HT-29 (cell line): ENCODE data around the gene DMKN. TPM values are rescaled to one million over a fixed set of nuclear protein-coding genes. Genes with fewer than 3 reads are reported as not detected.
"Not testable (repeated sequence)": the region's sequence is repeated elsewhere in the genome, so short reads cannot be mapped to it uniquely, and the experiment has no call there.

Experiments
- DNase-seq: peaks from one replicate; pipeline ENCODE4 v3.0.0-alpha.2; 2015; ENCODE audit warnings: low spot score
- total RNA-seq: library from RNA; depleted of rRNA; stranded (reverse); fragments of >200 nt; shearing (Covaris generic); gene quantifications from 2 replicates; pipeline ENCODE4 v1.2.3, GENCODE V29; 2014; rRNA removed

Gene DMKN
- total RNA-seq, 1 experiment from 2014 or later, result 8.6 TPM

DNA sequence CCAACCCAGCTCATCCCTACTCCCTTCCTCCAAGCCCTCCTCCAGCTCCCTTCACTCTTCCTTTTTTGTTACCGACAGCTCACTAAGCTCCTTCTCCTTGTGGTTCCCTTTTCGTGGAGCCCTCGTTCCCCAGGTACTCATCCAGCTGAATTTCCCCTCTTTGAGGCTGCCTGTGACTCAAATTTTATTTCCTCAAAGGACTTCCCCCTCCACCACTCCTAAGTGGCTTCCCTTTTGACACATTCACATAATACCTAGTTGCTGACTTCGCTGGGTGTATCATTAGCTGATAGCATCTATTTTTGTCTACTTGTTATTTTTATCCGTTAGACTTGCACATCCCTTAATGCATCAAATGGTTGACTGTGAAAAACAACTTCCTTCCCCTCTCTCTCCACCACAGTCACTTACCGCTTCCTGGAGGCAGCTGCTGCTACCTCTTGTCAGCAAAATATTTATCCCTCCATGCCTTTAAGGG, 50.9 kb downstream of the DMKN start:
- DNase-seq, result no peak

DNA sequence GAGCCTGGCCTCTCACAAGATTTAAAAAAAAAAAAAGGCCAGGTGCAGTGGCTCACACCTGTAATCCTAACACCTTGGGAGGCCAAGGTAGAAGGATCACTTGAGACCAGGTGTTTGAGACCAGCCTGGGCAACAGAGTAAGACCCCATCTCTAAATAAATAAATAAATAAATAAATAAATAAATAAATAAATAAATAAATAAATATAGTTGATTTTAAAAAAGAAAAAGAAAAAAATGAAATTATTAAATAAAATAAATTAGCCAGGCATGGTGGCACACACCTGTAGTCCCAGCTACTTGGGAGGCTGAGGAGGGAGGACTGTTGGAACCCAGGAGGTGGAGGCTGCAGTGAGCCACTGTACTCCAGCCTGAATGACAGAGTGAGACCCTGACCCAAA, 51.7 kb downstream of the DMKN start:
- not testable (repeated sequence) for DNase-seq

DNA sequence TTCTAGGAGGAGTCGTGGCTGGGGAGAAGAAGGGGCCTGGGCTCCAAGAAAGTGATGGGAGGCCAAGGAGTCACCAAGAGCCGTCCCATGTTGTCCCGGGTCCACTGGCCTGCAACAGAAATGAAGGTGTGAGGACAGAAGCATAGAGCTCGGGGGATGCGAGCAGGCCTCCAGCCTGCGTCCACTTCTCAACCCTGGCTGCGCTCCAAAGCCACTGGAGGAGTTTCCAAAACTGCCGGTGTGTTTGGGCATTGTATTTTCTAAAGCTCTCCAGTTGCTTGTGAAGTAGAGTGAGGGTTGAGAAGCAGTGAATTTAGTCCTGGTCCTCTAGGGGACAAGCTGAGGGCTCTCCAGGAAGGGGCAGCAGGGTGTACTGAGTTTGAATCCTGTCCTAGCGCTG, 52.4 kb downstream of the DMKN start:
- DNase-seq, result no peak

DNA sequence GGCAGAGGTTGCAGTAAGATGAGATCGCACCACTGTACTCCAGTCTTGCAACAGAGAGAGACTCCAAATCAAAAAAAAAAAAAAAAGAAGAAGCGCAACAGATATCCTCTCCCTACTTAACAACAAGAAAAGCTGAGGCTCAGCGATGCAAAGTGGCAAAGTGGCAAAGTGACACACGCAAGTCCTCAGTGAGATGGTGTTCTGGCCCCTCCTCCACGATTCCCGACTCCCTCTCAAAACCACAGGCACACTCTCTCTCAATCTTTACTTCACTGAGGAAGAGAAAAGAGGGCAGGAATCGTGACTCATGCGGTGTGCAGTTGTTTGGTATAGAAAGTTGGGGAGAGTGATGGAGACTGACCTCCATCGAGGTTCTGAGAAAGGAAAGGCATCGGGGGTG, 52.8 kb downstream of the DMKN start:
- DNase-seq, result no peak

DNA sequence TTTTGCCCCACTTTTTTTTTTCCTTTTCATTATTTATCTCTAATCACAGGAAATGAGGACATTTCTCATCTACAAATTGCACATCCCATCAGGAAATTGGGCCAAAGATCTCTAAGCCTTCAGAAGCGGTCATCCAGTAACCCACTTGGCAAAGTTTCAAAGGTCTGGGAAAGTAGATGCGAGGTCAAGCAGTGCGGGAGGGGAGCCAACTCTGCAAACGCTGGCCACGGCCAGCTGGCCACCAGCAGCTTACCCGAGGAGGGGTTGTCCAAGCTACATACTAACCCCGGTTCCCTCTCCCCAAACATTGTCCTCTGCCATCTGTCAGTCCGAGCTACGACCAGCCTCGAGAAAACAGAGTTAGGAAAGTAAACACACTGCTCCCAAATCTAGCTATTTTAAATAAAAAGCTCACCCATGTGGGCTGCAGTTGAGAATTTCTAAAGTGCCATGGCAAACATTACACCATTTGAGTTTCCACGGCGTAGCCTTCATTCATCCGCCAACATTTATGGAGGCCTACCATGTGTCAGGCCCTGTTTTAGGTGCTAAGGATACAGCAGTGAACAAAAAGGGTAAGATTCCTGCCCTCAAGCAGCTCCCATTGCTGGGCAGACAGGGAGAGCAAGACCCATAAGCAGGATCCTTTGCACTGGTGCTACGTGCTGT, 53.9 kb downstream of the DMKN start:
- DNase-seq, result peak; percentile 47

DNA sequence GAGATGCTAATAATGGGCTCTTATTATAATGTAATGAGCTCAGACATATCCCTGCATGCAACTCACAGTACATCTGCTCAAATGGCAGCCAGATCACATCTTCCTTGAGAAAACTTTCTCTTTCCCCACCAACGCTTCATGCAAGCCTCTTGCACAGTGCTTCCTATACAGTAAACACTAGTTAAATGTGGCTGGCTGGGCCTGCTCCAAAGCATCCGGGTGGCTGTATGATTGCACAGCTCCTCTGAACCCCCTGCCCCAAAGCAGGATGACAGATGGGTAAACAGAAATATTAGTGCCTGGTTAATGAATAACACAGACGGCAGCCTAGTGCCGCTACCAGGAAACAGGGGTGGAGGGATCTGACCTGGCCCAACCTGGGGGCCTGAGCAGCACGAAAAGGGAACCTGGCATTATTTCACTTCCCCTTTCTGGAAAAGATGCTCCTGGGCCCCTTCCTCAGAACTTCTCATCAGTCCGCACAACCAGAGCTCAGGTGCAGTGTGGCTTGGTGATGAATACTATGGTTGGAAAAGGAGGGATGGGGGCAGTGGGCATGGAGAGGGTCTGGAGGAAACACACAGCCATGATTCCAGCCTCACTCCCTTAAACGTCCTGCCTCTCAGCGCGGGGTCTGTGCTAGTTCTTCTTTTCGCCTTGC, 54.6 kb downstream of the DMKN start:
- peak; percentile 46 for DNase-seq

DNA sequence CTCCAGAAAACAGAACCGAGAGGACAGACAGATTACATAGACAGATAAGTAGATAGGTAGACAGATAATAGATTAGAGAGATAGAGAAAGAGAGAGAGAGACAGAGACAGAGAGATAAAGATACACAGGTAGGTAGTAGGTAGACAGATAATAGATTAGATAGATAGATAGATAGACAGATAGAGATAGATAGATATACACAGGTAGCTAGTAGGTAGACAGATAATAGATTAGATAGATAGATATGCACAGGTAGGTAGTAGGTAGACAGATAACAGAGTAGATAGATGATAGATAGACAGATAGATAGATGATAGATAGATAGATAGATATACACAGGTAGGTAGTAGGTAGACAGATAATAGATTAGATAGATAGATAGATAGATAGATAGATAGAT, 55.3 kb downstream of the DMKN start:
- DNase-seq, result no peak

DNA sequence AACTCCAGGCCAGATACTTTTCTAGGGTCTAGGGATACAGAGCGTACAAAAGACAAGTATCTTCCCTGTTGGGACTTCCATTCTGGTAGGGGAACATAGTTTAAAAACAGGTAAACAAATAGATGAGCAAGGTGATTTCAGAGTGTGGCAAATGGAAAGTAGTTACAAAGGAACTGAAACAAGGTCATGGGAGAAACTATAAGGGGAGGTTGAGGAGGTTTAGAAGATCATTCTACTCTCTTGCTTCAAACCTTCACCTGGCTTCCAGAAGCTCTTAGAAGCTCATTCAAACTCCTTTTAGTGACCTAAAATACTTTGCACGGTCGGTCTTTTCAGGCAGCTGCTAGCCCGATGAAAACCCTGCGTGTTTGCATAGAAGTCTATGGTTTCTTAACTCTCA, 56.3 kb downstream of the DMKN start:
- no peak for DNase-seq

DNA sequence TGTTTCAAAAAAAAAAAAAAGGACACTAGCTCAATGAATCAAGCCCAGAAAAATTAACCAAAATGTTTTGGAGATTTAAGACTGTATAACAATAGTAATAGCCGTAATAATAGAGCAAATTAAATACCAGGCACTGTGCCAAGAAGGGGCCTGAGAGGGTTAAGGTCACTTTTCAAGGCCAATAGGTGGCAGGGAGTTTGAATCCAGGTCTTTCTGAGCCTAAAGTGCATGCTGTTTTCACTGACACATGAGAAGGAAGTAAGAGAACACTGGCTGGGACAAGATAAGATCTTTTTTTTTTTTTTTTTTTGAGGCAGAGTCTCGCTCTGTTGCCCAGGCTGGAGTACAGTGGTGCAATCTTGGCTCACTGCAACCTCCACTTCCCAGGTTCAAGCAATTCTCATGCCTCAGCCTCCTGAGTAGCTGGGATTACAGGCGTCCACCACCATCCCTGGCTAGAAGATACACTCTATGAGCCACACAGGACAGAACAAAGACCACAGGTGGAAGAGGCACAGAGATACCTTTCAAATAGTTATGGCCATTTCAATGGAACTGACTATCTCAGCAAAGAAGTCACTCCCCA, 57.7 kb downstream of the DMKN start:
- DNase-seq, result no peak

DNA sequence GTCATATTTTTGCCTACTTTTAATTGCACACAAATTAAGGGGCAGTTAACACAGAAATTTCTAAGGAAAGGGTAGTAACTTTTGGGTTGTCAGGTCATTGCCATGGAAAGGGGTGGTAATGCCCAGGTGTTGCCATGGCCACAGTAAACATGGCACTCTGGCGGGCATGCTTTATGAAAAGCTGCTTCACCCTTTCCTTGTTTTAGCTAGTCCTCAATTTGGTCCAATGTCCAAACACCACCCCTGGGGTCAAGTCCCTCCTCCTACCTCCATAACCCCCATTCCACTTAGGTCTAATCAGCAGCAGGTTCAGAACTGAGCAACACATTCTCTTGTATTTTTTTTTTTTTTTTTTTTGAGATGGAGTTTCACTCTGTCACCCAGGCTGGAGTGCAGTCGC, 58.8 kb downstream of the DMKN start:
- DNase-seq, result no peak

DNA sequence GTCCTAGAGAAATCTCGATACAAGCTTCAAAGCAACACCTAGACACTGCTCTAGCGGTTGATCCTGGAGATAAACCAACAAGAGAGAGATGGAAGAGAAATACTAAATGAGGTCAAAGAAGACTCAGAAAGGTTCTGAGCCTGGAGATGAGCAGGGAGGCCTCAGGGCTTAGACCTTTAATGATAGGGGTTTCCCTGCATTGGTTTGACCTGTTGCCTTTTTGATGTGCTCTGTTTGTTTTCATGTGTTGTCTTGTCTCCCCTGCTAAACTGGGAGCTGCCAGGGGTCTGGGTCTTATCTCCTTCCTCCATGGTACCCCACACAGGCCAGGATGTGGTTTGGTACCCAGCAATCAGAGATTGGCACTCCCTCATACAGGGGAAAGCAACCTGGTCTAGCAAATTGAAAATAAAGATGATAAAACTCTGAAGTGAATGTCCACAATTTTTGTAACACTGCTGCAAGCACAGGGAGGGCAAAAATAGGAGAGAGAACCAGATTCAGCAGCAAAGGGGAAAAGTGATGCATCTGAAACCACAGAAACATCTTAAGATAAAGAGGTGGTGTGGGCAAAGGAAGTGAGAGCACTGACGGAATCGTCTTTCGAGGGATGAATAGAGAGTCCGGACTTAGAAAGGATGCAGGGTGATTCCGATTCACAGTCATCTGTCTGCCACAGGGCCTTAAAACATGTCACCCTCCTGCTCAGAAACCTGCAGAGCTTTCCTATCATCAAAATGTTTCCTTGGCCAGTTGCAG, 61.9 kb downstream of the DMKN start:
- DNase-seq, result no peak

DNA sequence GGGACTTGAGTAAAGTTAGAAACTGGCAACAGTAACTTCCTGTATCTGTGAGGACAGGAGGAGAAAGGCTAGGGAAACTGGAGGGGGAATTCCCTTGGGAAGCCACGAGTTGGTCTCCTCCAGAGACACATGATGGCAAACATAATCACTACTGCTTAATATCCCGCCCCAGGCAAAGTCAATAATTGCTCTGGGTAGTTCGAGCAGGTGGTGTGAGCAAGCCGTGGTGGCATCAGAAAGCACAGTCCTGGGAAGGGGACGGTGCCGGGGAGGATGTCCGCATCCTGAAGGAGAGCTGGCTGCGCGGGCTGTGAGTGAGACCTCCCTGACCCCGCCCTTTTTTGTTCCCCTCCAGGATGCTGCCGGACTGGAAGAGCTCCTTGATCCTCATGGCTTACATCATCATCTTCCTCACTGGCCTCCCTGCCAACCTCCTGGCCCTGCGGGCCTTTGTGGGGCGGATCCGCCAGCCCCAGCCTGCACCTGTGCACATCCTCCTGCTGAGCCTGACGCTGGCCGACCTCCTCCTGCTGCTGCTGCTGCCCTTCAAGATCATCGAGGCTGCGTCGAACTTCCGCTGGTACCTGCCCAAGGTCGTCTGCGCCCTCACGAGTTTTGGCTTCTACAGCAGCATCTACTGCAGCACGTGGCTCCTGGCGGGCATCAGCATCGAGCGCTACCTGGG, 63.9 kb downstream of the DMKN start:
- DNase-seq, result peak; percentile 13

DNA sequence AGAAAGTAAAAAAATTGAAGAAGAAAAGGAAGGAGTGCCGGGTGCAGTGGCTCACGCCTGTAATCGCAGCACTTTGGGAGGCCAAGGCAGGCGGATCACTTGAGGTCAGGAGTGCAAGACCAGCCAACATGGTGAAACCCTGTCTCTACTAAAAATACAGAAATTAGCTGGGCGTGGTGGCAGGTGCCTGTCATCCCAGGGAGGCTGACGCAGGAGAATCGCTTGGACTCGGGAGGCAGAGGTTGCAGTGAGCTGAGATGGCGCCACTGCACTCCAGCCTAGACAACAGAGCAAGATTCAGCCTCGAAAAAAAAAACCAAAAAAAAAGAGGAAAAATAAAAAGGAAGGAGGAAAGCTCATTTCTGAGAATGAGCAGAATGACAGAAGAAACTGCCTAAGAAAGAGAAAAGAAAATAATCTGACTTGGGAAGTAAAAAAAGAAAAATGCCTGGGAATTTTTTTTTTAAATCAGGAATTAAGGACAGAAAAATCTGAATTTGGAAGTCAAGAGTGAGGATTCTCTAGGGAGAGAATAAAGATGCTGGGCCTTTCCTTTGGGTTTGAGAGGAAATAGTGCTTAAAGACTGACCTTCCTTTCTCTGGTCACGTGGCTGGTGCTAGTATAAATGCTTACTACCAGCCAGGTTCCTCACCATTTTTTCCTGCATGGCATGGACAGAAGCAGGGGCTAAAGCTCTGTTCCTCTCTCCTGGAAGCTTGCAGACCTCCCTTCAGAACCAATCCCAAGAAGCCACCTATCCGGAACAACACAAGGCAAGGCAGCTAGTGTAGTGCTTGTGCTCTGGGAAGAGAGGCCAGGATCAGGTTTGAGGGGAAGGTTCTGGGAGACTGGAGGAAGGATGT, 65.6 kb downstream of the DMKN start, which contains the start of gene FFAR2:
Gene FFAR2, plus strand, starts transcription at position 652 of the 864 bp plus-strand sequence. CDS start 1,458 bp downstream, outside the sequence.
- no peak for DNase-seq

Other genes starting within 250 kb of the DMKN start
- gene USF2, start 244.7 kb downstream of the DMKN start, total RNA-seq, result 218 and 226 TPM in 2 replicates
- 0.05 TPM in 1 of 2 replicates, not detected in the other for gene HAMP, start 231.1 kb downstream of the DMKN start, total RNA-seq
- gene MAG, start 221.5 kb downstream of the DMKN start, total RNA-seq, result not detected in 2 replicates
- 0.28 TPM in 1 of 2 replicates, not detected in the other for gene CD22, start 184.5 kb downstream of the DMKN start, total RNA-seq
- gene FFAR1, start 165.7 kb downstream of the DMKN start, total RNA-seq, result not detected in 2 replicates
- gene FFAR3, start 155.2 kb downstream of the DMKN start, total RNA-seq, result not detected in 2 replicates
- gene GPR42, start 142.6 kb downstream of the DMKN start, total RNA-seq, result not detected in 2 replicates
- 0.08 and 0.33 TPM in 2 replicates for gene FFAR2, start 65.4 kb downstream of the DMKN start, total RNA-seq
- gene KRTDAP, start 23.2 kb downstream of the DMKN start, total RNA-seq, result not detected in 2 replicates
- not detected in 2 replicates for gene SBSN, start 14.7 kb upstream of the DMKN start, total RNA-seq
- not detected in 2 replicates for gene GAPDHS, start 19.8 kb upstream of the DMKN start, total RNA-seq
- gene TMEM147, start 32.0 kb upstream of the DMKN start, total RNA-seq, result 184 and 206 TPM in 2 replicates
- 0.13 TPM in 1 of 2 replicates, not detected in the other for gene ATP4A, start 50.0 kb upstream of the DMKN start, total RNA-seq
- gene PMIS2, start 72.5 kb upstream of the DMKN start, total RNA-seq, result not detected in 2 replicates
- 71.8 and 75.9 TPM in 2 replicates for gene HAUS5, start 99.1 kb upstream of the DMKN start, total RNA-seq
- gene RBM42, start 115.4 kb upstream of the DMKN start, total RNA-seq, result 218 and 225 TPM in 2 replicates
- gene ETV2, start 128.1 kb upstream of the DMKN start, total RNA-seq, result 2.0 and 3.5 TPM in 2 replicates
- 846 and 847 TPM in 2 replicates for gene COX6B1, start 134.7 kb upstream of the DMKN start, total RNA-seq
- not detected in 2 replicates for gene UPK1A, start 152.9 kb upstream of the DMKN start, total RNA-seq
- gene ZBTB32, start 190.9 kb upstream of the DMKN start, total RNA-seq, result not detected in 2 replicates
- 29.3 and 30.9 TPM in 2 replicates for gene KMT2B, start 204.4 kb upstream of the DMKN start, total RNA-seq
- gene IGFLR1, start 228.8 kb upstream of the DMKN start, total RNA-seq, result 10.0 and 13.4 TPM in 2 replicates
- 20.0 and 20.9 TPM in 2 replicates for gene U2AF1L4, start 231.8 kb upstream of the DMKN start, total RNA-seq
- 76.2 and 77.0 TPM in 2 replicates for gene PSENEN, start 232.0 kb upstream of the DMKN start, total RNA-seq
- gene LIN37, start 234.9 kb upstream of the DMKN start, total RNA-seq, result 13.8 and 15.5 TPM in 2 replicates
- not detected in 2 replicates for gene HSPB6, start 243.4 kb upstream of the DMKN start, total RNA-seq
- 17.2 and 21.3 TPM in 2 replicates for gene PROSER3, start 244.5 kb upstream of the DMKN start, total RNA-seq